GM18858 (cell line): ENCODE data around the gene SCN10A.

Experiments used
- ATAC-seq: cut with Tn5 transposase; IDR thresholded peaks from one replicate; pipeline ENCODE4 v1.9.1; 2021; ENCODE audit not compliant: unreplicated experiment

SCN10A gene

DNA sequence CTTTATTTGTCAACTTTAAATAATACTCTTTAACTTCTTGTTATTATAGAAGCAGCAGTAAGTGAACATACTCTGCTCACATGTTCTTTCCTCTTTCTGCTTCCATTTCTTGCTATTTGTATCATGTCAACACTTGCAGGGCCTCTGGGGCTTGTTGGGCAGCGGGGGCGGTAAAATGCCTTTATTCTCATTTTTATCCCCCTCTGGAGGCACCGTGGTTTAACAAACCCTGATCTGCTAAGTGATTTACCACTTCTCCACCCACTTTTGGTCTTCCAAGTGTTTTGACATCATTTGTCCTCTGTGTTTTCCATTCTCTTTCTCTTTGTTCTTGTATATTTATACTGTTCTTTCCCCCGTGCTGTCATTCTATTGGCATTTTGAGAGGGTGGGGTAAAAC lies 33.9 kb downstream of the SCN10A start:
- no peak for ATAC-seq

DNA sequence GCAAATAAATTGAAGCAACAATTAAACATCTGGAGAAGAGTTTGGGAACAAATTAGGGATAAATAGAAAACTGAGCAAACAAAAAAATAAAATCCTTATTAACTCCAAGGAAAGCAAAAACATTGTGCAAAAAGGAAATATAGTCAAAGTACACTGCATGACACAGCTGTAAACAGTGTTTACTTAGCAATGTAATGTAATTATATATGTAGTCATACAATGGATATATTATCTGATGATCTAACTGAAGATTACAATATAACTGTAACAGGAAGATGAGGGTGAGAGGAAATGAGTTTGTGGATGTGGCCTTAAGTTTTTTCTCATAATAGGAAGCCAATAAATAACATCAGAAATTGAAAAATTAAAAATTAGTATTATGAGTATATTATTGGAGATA lies 42.5 kb downstream of the SCN10A start:
- no peak for ATAC-seq

DNA sequence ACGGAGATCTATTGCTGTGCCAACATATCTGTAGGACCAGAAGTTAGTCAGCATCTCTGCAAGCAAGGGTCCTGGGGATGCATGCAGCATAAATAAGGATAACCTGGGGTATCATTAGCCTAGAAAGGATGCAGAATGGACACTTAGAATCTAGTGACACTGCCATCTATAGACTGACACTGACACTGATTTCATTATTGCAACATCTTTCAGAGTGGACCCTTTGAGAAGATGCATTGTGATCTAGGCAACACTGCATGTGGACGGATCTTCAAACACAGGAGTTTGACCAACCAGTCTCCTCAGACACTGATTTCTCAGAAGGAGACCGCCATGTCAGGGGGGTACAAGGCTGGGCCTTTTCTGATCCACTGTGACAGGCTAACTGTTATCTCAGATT lies 52.4 kb downstream of the SCN10A start:
- ATAC-seq = no peak

DNA sequence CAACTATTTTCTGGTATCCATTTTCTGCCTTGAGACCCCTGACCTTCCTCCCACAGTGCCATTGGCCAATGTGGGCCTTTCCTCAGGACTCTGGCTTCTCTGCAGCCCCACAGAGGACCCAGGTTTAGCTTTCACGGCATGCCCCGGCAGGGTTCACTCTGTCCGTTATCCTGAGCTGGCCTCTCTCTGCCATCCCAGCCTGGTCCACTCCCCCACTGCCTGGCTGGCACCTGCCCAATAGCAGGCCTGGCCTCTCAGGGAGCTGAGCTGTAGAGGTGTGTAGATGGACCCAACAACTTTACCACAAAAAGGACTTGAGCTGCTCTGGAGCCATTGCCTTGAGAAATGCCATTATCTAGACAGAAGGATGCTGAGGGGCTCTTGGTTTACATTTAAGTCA lies 57.5 kb downstream of the SCN10A start:
- ATAC-seq = no peak

DNA sequence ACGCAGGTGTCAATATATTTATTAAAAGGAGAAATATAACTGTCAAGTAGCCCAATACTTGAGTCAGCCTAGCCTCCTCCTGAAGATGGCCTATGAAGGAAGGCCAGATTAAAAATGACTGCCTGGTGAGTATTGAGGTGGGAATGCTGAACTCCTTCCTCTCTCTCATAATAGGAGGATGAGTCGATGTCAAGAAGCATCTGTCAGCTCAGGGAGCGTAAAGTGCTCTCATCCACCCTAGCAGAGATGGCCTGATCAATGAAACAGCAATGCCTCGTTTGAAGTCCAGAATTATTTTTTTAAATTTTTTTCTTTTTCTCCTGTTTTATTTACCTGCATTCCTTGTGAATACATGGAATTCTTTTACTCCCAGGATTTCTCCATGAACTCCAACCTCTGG lies 58.3 kb downstream of the SCN10A start:
- ATAC-seq = no peak

DNA sequence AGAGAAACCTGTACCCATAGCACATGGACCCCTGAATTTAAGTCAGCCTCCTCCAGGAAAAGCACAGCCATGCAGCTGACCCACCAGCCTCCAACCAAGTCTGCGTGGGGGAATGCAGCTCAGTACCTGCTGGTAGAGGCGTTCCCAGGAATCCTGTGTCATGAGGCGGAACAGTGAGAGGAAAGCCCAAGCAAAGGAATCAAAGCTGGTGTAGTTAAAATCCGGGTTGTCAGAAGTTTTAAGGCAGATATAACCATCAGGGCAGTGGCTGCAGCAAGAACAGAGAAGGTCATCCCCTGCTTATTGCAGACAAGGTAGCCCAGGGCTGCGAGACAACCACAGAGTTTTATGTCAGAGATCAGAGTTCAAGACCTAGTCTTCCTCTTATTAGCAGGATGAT lies 59.1 kb downstream of the SCN10A start:
- ATAC-seq = no peak

DNA sequence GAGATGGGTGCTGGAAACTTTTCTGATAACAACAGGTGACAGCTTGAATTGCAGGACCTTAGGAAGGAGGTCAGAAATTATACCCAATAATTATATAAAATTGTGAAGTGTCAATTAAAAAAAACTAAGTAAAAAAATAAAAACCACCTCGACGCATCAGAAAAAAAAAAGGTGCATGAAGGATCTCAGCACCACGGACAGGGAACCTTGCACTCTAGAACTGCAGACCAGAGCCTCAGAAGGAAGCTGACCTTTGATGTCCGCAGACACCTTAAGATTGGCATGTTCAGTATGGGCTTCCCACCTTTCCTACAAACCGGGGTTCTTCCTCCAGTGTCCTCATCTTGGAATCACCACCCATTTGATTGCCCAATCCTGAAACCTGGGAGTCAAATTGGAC lies 60.9 kb downstream of the SCN10A start:
- ATAC-seq = no peak

DNA sequence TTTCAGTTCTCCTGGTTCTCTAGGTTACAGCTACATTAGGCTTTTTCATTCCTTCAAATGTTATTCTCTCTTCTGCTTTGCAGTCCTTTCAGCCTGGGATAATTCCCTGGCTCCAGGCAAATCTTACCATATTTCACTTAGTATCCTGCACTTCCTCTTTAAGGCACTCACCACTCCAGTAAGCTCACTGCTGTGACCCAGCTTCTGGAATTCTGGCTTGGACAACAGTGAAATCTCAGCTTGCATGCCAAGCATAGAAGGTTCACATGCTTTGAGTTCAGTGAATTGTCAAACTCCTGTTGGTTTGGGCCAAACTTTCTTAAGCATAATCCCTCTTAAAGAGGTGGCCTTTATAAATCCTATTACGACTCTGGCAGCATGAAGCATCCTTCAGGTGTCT lies 69.4 kb downstream of the SCN10A start:
- ATAC-seq = no peak

DNA sequence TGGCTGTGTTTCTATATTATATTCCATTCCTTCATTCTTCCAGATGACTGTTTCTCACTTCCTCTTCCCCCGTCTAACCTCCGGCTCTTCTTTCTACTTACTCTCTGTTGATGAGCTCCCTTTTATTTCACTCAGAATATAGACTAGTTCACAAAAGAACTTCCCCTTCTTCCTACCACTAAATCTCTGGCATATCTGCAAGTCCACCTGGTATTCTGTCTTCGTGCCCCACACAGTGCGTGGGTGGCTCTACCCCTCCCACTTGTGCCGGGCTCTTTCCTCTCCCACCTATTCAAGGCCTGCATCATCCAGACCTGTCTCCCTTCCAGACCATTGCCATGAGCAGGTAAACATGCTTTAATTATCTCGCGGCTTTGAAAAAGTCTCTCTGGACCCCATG lies 73.0 kb downstream of the SCN10A start:
- no peak for ATAC-seq

DNA sequence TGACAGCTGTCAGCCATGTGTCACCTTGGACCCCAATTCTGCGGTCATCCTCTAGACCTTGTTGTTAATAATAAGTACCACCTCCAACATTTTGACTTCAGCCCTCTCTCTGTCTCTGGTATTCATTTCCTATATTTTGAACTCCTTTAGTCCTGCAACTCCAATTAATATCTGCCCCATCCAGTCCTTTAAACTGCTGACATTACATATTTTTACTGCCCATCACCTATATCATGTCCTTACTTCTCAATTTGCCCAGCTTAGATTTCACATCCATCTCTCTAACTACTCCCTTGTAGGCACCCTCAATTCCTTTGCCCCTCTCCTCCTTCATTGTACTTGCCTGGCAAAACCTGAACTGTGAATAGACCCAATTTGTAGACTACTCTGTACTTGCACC lies 73.5 kb downstream of the SCN10A start:
- ATAC-seq = no peak

DNA sequence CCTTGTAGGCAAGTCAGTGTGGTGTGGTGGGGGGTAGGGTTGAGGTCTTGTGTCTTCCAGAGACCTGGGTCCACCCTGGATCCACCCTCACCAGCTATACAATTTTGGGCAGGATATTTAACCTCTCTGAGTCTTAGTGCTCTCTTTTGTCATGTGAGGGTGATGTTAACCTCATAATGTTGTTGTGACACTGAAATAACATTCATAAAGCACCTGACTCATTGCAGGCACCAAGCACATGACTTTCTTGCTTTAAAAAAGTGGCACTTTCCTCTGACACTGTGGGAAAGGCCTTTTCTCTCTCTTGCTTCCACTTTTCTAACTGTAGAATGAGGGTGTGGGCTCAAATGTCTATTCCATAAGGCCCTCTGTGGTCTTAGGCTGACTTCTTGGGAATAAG lies 75.5 kb downstream of the SCN10A start:
- no peak for ATAC-seq

DNA sequence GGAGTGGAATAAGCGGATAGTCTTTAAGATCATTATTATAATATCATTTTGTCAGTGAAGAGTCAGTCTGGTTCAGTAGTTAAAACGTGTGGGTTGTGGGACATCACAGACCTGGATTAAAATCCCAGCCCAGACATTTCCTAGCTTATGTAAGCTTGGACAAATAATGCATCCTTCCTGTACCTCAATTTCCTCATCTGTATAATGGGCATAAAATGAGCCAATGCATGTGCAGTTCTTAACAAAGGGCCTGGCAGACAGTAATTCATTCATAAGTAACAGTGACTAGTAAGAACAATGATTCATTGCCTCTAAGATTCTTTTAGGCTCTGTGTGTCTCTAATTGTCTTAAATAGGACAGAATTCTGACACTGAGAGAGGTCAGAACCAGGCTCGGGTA lies 76.1 kb downstream of the SCN10A start:
- ATAC-seq = no peak

DNA sequence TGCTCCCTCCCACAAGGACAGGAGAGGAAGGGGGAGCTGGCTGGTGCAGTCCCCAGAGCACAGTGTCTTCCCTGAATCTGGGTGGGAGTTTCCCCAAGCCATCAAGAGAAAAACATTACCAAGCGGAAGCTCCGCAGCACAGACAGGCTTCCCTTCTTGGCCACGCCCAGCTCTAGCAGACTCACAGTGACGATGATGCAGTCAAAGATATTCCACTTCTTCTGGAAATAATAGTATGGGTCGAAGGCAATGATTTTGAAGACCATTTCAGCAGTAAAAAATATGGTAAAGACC lies 76.7 kb downstream of the SCN10A start:
- no peak for ATAC-seq

DNA sequence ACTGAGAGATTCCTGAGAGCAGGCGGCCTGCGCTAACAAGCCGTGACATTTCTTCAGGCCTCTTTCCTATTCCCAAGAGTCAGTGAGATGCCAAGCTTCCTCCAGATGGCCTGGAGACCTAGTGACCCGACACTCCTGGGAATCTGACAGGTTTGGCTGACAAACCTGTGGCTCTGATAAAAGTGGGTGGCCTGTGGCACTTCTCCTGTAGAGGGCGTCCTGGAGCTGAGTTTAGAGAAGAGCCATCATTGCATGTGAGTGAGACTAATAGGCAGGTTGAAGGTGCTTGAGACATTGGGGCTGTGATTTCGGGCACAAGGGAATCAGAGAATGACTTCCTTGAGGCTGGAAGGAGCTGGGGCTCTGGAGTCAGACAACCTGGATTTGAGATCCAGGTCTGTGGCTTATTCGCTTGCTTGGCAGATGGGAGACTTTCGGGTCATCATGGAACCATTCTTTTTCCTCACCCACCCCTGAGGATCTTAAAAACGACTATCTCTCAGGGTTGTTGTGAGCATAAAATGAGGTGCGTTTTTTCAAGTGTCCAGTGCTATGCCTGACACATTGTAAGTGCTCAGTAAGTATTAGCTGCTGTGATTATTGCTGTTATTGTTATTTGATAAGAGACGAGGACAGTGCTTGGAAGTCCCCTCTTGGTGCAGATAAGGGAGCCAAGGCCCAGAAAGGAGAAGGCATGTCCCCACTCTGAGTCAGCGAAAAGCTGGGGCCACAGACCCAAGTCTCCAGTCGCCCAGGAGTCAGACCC lies 77.2 kb downstream of the SCN10A start:
- no peak for ATAC-seq

DNA sequence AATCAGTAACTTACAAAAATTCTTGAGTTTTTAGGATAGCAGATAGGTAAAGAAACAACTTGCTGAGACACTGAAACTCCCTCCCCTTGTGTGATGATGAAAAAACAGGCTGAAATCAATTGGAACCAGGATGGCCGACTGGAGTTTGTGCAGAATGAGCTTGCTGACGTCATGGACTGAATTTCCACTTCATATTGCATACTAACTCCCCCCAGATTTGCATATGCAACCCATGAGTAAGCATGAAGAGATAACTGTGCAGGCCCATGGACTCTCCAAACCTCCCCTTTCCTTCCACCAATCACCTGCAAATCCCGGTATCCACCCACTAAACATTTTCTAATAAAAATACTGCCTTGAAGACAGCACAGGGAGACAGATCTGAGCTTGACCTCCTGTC lies 84.5 kb downstream of the SCN10A start:
- ATAC-seq = no peak

DNA sequence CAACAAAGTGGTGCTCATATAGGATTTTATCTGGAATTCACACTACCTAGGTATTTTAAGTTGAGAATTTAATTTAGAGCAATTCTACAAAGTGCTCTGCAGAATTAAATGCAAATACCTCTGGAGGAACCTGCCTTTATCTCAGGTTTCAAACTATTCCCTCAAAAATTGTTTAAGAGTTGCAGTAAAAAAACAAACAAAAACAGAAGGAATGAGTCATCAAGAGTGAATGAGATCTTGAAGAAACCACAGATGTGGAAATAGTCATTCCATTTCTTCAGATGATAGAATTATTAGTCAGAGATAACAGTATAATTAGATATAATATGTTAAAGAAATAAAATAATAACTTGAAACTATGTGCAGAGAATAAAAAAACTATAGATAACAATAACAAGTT lies 85.7 kb downstream of the SCN10A start:
- ATAC-seq = no peak

DNA sequence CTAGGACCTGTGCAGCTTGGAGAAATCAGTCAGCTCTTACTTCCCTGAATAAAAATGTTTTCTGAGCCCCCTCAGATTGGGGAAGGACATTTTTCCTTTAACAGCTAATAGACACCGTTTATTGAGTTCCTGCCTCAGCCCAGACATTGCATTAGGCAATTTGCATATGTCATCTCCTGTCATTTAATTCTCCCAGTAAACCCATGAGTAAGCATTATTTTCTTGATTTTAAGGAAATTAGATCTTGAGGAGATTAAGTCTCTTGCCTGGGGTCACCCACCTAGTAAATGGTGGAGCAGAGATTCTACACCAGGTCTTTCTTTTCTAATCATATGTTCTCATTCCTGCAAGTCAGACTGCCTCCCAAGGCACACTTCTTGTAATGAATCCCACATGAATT lies 88.0 kb downstream of the SCN10A start:
- no peak for ATAC-seq

DNA sequence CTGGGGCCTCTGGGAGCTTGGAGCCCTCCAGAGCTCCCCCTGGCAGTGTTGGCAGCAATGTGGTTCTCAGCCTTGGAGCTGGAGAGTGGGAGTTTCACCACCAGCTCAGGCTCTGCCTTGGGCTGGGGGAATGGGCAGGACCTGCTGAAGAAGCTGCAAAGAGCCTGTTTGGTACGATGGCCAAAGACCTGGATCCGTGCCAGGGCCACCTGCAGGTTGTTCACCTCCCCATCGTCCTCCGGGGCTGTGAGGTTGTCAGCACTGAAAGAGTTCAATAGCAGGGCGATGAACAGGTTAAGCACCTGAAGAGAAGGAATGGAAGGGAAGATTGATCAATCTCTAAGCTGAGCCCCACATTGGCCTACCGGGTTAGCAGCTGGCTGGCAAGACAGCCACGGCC lies 89.3 kb downstream of the SCN10A start:
- ATAC-seq = no peak

DNA sequence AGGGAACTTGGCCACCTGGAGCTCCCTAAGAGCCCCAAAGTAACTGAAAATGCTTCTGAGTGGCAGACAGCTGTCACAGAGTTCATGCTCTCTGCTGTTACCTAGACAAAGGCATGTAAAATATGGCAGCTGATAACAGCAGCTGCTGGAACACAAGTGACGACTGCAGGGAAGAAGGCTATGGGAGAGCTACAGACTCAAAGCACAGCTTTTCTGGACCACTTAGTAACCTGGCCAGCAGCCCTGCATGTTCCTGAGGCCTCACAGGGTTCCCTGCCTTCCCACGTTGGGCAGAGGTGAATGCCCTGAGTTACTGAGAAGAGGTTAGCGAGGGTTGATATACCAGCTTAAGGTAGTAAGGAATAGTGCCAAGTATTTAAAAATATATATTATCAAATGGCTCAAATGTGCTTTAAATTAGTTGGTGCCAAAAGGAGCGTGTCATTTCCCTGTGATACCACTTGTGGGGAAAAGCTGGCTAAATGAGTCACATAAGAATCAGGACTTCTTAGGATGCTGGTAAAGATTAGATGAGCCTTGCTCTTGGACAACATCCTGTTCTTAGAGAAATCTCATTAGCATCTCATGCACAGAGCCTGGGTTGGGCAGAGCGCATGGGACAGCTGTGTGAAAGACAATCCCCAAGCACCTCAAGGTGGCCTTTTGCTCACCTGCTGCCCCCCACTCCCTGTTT lies 90.1 kb downstream of the SCN10A start:
- ATAC-seq = no peak

DNA sequence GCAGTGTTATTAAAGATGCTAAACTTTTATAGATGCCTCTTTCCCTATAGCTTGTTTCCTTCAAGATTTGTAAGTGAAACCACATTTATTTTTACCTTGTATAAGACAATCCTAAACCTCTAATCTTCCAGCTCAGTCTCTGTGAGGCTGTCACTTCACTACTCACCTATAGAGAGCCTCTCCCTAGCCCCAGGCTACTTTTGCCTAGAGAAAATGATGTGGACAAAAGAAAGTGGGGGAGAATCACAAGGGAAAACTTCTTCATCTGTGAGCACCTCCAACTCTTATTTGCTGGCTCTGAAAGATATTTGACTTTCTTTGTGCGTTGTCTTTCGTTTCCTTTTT lies 91.7 kb downstream of the SCN10A start:
- ATAC-seq = no peak

DNA sequence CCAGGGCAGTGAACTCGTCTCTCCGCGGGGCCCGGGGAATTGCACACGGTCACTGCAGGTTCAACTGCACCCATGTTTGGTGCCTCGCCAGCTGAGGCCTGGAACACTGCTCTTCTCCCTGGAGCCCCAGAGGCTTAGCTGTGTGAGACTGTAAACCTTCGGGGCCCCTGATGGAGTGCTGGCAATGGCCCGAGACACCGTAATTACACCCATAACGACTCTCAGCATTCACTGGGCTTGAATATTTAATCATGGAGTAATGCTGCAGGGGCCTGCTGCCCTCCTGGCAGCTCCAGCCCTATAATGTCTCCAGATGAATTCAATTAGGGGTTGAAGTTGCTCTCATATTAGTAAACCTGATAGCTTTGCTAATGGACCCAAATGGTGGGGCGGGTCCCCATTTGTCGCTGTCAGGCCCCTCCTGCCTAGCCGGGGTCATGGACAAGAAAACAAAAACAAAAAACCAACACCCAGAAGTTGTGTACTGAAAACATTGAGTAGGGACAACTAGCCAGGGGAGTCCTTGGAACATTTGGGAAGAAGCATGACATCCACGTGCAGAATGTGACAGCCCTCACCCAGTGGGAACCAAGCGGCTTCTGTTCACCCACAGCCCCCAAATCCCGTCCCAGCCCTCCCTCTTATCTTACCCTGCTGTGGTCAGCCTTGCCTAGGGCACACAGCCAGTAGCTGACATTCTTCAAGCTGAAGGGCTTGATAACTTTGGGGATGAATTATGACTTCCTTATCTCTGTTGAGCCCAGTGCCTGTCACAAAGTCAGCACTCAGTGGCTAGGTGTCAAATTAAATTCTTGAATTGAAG lies 92.2 kb downstream of the SCN10A start:
- no peak for ATAC-seq

DNA sequence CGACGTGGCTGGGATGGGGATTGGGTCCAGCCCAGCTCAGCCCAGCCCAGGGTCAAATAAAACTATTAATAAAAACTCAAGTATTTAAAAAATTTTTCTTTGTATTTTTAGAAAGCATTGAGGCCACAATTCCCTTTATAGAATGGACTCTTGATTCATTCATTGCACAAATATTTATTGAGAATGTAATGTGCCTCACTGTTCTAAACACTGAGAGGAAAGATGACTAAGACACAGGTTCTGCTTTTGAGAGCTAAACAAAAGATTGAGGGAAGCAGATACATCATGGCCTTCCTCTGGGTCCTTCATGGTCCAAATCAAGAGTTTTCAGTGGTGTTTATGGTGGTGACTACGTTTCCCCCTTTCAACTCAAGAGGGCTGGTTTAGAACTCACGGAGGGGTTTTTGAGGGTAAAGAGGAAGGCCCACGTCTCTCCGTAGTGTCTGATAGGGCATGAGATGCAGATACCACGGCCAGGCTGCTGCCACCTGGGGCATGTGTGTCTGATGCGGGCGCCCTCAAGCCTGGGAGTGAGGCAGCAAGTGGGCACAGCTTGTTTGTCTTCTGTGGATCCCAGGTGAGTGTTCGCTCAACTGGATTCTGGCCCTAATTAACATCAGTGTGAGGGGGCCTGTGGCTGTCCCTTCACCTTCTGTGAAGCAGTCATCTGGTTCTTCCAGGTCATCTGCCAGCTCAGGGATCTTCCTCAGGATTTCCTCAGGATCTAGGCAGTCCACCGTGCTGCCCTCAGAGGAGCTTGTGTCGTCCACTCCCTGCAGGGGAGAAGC lies 93.0 kb downstream of the SCN10A start:
- no peak for ATAC-seq
